UCSD-AML1 (cell line): ENCODE measurements around the gene PTPN11.
"Not testable (repeated sequence)": the region's sequence is repeated elsewhere in the genome, so short reads cannot be mapped to it uniquely, and the experiment has no call there.

ENCODE experiments used
- DNase-seq: peaks from one replicate; lab custom pipeline; 2025; ENCODE audit not compliant: unreplicated experiment; lab: John Stamatoyannopoulos, UW

The PTPN11 gene

DNA sequence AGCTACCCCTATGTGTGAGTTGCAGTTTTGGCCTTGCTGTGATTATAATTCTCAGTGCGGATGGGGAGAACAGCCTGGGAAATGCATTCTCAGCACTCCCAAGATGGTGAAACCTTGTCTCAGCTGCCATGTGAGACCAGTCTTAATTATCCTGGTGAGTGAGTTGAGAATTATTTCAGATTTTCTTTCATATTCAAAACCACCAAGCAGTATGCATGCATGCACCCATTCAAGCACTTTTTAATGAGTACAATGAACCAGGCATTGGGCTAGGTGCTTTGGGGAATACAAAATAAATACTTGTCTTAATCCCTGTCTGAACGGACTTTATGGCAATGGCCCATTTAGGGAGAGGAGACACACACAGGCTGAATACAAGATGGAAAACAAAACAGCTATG lies 94.7 kb downstream of the PTPN11 start:
- DNase-seq: no peak

DNA sequence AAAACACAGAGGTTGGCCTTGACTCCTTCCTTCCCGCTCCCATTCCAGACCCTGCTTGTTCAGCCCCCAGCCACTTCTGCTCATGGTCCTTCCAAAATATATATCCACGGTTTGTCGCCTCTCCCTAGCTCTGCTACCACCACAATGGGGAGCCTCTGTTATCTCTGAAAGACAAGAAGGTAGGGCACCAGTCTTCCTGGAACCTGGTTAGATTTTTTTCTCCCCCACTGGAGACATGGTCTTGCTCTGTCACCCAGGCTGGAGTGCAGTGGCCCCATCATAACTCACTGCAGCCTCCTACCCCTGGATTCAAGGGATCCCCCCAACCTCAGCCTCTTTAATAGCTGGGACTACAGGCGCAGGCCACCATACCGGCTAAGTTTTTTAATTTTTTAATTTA lies 95.7 kb downstream of the PTPN11 start:
- no peak for DNase-seq

DNA sequence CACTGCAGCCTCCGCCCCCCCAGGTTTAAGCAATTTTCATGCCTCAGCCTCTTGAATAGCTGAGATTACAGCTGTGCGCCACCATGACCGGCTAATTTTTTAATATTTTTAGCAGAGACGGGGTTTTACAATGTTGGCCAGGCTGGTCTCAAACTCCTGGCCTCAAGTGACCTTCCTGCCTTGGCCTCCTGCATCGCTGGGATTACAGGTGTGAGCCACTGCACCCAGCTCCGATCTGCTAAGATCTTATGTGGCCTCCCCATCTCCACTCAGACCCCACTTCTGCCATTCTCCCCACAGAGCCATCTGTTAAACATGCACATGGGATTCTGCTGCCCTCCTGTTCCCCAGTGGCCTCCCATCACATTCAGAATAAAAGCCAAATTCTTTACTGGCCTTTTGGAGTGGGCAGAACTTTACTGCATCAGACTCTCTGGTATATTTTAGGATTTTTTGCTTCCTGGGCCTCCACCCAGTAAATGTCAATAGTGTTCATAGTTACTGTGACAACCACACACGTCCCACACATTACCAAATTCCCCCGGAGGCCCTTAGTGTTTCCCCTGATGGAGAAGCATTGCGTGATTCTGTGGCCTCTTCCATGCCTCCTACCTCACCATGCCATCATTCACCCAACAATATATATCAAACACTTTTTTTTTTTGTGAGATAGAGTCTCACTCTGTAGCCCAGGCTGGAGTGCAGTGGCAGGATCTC lies 96.3 kb downstream of the PTPN11 start:
- no peak for DNase-seq

GRCh38 chr12:112515868-112516267 lies 97.1 kb downstream of the PTPN11 start:
- DNase-seq: no peak

GRCh38 chr12:112517730-112518364 lies 99.1 kb downstream of the PTPN11 start:
- no peak for DNase-seq

DNA sequence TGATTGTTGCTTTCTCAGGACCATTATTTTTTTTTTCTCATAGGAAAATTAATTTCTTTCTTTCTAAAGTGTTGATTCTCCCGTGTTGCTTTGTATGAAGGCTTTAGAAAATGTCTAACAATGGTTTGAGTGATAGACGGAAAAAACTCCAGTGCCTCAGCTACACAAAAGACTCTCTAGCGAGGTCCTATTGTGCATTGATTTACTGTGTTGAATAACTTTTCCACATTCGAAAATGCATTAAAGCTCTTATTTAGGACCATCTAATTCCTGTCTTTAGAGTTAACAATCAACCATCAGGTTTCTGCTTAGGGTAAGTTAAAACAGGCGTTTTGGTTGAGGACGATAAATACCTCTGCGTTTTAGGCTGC lies 99.6 kb downstream of the PTPN11 start:
- DNase-seq: no peak

DNA sequence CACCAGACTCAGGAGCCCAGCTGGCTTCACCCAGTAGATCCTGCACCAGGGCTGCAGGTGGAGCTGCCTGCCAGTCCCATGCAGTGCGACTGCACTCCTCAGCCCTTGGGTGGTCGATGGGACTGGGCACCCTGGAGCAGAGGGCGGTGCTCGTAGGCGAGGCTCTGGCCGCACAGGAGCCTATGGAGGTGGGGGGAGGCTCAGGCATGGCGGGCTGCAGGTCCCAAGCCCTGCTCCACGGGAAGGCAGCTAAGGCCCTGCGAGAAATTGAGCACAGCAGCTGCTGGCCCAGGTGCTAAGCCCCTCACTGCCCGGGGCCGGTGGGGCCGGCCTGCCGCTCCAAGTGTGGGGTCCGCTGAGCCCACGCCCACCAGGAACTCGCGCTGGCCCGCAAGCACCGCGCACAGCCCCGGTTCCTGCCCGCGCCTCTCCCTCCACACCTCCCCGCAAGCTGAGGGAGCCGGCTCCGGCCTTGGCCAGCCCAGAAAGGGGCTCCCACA lies 101.1 kb downstream of the PTPN11 start:
- DNase-seq: not testable (repeated sequence)

DNA sequence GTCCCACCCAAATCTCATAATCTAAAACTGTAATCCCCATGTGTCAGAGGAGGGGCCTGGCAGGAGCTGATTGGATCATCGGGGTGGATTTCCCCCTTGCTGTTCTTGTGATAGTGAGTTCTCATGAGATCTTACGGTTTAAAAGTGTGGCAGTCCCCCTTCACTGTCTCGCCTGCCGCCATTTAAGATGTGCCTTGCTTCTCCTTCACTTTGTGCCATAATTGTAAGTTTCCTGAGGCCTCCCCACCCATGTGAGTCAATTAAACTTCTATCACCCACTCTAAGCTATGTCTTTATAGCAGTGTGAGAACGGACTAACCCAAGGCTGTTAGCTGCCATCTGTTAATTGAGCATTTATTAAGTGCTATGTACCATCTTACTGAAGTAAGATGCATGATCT lies 105.1 kb downstream of the PTPN11 start:
- no peak for DNase-seq

DNA sequence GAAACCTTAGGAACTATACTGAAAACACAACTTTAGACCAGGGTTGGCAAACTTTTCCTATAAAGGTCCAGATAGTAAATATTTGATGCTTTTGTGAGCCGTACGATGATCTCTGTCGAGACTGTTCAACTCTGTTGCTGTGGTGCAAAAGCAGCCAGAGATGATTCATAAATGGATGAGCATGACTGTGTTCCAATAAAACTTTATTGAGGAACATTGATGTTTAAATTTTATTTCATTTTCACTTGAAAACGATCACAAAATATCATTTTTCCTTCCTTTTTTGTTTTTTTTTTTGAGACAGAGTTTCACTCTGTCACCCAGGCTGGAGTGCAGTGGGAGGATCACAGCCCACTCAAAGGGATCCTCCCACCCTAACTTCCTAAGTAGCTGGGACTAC lies 105.5 kb downstream of the PTPN11 start:
- DNase-seq: no peak

DNA sequence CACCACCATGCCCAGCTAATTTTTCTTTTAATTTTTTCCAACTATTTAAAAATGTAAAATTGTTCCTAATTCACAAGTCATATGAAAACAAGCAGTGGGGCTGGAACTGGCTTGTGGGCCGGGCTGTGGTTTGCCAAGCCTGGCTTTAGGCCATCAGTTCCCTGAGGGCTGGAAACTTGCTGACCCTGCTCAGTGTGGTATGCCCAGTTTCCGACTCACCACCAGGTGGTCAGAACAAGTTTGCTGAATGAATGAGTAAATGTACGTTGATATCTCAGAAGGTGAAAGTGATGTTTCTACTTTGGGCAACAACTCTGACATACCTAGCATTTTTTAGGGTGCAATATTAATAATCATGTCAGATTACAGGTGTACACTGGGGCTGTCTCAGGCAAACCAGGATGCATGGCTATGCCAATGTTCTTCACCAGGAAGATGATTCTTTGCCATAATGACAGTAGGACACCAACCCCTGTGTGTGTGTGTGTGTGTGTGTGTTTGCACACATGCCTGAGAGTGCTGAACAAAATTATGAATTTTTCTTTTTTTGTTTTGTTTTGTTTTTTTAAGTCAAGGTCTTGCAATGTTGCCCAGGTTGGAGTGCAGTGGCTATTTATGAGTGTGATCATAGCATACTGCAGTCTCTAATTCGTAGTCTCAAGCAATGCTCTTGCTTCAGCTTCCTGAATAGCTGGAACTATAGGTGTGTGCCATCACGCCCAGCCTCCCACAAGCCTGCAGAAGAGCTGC lies 106.1 kb downstream of the PTPN11 start:
- no peak for DNase-seq

- DNase-seq: no peak
These were observed 106.7 kb downstream of the PTPN11 start for GRCh38 chr12:112525426-112525809.

DNA sequence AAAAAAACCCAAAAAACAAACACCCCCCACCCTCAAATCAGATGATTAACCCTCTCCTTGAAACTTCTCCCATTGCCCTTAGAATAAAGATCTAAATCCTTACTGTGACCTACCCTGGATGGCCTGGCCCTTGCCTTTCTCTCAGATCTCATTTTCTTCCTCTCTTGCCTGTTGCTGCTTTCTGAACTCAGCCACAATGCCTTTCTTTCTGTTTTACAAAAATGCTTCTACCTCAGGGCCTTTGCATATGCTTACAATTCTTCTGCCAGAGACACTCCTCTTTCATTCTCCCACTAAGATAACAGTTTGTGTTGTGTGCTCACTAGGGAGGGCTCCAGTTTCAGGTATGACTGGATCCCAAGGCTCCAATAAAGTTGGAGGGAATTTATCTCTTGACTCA lies 108.3 kb downstream of the PTPN11 start:
- DNase-seq: no peak

DNA sequence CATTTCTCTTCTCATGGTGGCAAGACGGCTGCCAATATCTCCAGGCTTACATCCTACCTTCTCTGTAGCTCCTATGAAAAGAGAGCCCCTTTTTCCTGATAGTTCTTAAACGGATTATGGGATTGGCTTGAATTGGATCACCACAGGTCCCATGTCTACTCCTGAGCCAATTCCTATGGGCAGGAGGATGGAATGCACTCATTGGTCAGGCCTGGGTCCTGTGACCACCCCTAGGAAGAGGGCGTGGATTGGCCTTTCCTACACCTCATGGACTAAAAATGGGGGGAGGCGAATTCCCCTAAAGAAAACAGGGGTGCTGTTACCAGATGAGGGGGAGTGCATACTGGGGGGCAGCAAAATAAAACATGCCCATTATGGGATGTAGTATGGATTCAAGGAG lies 108.8 kb downstream of the PTPN11 start:
- no peak for DNase-seq

- DNase-seq: no peak
These were observed 109.8 kb downstream of the PTPN11 start for GRCh38 chr12:112528521-112528920.

GRCh38 chr12:112530941-112531340 lies 112.2 kb downstream of the PTPN11 start:
- no peak for DNase-seq

DNA sequence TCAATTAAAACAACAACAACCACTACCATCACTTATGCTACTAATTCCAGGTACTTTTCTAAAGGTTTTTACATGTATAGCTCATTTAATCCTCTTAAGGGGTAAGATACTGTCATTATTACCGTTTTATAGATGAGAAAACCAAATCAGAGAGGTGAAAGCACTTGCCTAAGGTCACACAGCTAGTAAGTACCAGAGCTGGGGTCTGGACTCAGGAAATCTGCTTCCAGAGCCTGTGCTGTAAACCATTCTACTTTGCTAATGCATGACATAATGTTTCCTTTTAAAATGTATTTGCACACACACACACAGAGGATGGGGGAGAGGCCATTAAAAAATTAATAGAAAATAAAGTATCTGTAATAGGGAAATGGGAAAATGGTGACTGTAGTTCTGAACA lies 113.4 kb downstream of the PTPN11 start:
- no peak for DNase-seq

DNA sequence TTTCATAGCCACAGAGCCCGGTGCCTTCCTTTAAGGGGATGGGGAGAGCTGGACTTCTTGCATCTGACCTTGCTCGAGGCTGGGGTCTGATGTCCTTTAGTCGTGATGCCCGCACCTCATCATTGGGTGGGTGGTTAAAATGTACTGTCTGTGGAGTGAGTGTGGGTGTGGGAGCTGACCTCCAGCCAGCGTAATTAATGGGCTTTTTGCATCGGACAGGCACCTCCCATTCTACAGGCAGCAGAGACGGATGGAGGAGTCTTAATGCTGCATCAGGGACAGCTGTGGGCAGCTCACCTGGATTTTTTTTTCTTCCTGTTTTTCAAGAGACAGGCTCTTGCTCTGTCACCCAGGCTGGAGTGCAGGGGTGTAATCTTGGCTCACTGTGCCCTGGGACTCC lies 114.8 kb downstream of the PTPN11 start:
- DNase-seq: no peak

GRCh38 chr12:112535017-112535416 lies 116.3 kb downstream of the PTPN11 start:
- DNase-seq: no peak

DNA sequence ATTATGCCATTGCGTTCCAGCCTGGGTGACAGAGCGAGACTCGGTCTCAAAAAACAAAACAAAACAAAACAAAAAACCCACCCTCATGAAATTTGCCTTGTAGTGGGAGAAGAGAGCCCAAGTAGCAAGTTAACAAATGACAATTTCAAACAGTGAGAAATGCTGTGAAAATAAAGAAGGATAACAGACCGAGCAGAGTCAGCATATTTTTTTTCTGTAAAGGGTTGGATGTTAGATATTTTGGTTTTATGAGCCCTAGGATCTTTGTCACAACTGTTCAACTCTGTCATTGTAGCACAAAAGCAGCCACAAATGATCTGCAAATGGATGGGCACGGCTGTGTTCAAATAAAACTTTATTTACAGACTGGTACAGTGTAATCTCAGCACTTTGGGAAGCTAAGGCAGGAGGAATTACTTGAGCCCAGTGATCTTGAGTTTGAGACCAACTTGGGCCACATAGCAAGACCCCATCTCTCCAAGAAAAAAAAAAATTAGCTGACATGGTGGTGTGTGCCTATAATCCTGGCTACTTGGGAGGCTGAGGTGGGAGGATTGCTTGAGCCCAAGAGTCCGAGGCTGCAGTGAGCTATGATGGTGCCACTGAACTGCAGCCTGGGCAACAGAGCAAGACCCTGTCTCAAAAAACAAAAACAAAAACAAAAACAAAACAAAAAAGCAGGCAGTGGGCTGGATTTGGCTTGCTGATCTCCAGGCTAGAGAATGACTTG lies 117.1 kb downstream of the PTPN11 start:
- no peak for DNase-seq

DNA sequence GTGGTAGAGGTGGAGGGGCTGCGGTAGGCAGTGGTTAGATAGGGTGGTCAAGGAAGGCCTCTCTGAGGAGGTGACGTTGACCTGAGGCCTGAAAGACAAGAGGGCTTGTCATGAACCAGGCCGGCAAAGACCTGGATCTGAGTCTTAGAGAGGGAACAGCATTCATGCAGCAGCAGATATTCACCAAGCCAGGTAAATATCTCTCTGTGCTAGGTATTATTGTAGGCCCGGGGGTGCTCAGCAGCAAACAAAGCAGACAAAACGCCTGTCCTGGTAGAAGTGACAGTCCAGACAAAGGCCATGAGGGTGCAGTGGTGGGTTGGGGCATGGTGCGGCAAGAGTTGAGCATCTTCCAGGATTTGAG lies 117.6 kb downstream of the PTPN11 start:
- DNase-seq: no peak

DNA sequence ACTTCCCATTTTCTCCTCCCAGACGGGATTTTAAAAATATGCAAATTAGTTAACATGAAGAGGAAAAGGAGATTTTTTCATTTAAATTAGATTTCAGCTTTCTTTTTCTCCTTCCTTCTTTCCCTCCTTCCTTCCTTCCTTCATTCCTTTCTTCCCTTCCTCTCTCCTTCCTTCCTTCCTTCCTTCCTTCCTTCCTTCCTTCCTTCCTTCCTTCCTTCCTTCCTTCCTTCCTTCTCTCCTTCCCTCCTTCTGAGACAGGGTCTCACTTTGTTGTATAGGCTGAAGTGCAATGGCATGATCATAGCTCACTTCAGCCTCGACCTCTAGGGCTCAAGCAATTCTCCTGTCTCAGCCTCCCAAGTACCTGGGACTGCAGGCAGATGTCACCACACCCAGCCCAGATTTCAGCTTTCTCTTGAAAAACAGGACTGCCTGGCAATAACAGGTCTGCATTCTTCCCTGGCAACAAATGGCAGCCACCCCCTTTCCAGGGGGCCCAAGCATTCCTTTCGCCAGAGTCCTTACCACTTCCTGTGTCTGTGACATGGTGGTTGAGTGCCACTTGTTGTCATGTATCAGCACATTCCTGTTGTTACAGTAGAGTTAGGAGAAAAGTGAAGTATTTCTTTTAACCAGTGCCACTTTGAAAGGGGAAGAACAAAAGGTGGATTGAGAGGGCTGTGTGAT lies 119.1 kb downstream of the PTPN11 start:
- peak; percentile 54 for DNase-seq
